SH-SY5Y (cell line): ENCODE measurements around the gene MSMO1.

Experiments
- GATA2 ChIP-seq: IDR thresholded peaks from 2 replicates; pipeline ENCODE4 v1.6.1; 2011; ENCODE audit warnings: mild to moderate bottlenecking, low read depth, low read length
- GATA3 ChIP-seq: IDR thresholded peaks from 2 replicates; pipeline ENCODE4 v1.6.1; 2011; ENCODE audit warnings: low read depth, mild to moderate bottlenecking, low read length, moderate library complexity

- no peak for TF ChIP-seq GATA2
- TF ChIP-seq GATA3 = no peak
Measured at GRCh38 chr4:165293061-165293460, 34.4 kb upstream of the MSMO1 start.
